ENCODE results near the gene PCDH1.
"Not testable (repeated sequence)": the region's sequence is repeated elsewhere in the genome, so short reads cannot be mapped to it uniquely, and the experiment has no call there.

DNA sequence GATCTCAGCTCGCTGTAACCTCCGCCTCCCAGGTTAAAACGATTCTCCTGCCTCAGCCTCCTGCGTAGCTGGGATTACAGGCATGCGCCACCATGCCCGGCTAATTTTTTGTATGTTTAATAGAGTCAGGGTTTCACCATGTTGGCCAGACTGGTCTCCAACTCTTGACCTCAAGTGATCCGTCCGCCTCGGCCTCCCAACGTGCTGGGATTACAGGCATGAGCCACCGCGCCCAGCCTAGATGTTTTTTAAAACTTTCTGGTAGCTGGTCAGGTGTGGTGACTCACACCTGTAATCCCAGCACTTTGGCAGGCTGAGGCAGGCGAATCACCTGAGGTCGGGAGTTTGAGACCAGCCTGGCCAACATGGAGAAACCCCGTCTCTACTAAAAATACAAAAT, 57.5 kb downstream of the PCDH1 start:
- TF ChIP-seq, protein P1, sequence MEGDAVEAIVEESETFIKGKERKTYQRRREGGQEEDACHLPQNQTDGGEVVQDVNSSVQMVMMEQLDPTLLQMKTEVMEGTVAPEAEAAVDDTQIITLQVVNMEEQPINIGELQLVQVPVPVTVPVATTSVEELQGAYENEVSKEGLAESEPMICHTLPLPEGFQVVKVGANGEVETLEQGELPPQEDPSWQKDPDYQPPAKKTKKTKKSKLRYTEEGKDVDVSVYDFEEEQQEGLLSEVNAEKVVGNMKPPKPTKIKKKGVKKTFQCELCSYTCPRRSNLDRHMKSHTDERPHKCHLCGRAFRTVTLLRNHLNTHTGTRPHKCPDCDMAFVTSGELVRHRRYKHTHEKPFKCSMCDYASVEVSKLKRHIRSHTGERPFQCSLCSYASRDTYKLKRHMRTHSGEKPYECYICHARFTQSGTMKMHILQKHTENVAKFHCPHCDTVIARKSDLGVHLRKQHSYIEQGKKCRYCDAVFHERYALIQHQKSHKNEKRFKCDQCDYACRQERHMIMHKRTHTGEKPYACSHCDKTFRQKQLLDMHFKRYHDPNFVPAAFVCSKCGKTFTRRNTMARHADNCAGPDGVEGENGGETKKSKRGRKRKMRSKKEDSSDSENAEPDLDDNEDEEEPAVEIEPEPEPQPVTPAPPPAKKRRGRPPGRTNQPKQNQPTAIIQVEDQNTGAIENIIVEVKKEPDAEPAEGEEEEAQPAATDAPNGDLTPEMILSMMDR (IDR thresholded peaks at IDR 0.05; ENCODE audit: low read depth, low read length), result not testable (repeated sequence)
- TF ChIP-seq EZH2phosphoT487 (IDR thresholded peaks at IDR 0.05; ENCODE audit: low read depth), result not testable (repeated sequence)

Measured in OCI-LY3 (cell line).